Activated T-helper 1 cell treated with anti-CD3 and anti-CD28 coated beads, Interleukin-12 subunit alpha, Interleukin-12 subunit beta, Interleukin-2, Interleukin-4 antibody, amounts not matched to agents 30 ng/mL and 10 ng/mL and 1 ng/mL, durations not matched to agents 14 hours and 24 hours and 36 hours (primary cell): ENCODE data around the gene TRIM8. TPM values are rescaled to one million over a fixed set of nuclear protein-coding genes. Genes with fewer than 3 reads are reported as not detected.
"Not testable (repeated sequence)": the region's sequence is repeated elsewhere in the genome, so short reads cannot be mapped to it uniquely, and the experiment has no call there.

Experiments used
- DNase-seq: peaks from one replicate; pipeline ENCODE4 v3.0.0; 2021; ENCODE audit warnings: low spot score
- H3K27ac Mint-ChIP-seq: one replicate; pipeline ENCODE4 v1.8.0; 2021; ENCODE audit warnings: mild to moderate bottlenecking, mixed read lengths
- H3K27me3 Mint-ChIP-seq: one replicate; pipeline ENCODE4 v1.8.0; 2022; ENCODE audit warnings: mild to moderate bottlenecking, moderate library complexity, mixed read lengths; ENCODE audit not compliant: insufficient read depth
- H3K36me3 Mint-ChIP-seq: one replicate; pipeline ENCODE4 v1.8.0; 2021; ENCODE audit warnings: low read depth, mixed read lengths
- H3K4me1 Mint-ChIP-seq: one replicate; pipeline ENCODE4 v1.8.0; 2021; ENCODE audit warnings: low read depth, mixed read lengths
- H3K4me3 Mint-ChIP-seq: one replicate; pipeline ENCODE4 v1.8.0; 2021; ENCODE audit warnings: mild to moderate bottlenecking, moderate library complexity, mixed read lengths
- H3K9me3 Mint-ChIP-seq: one replicate; pipeline ENCODE4 v1.8.0; 2021; ENCODE audit warnings: mixed read lengths
- intact Hi-C: fragments of 100-400 bp; cut with micrococcal nuclease; formaldehyde crosslinking; loops from one replicate; pipeline ENCODE4 v1.15.1; 2024
- total RNA-seq: library from RNA; stranded (reverse); gene quantifications from 2 replicates; pipeline ENCODE4 v1.2.3, GENCODE V29; 2022

Gene TRIM8
- total RNA-seq, 1 donor from 2014 or later, result 111 TPM

- Mint-ChIP-seq H3K27me3 (no peaks in the 10 kb centered on the region), H3K27ac (no peak overlapping the region), H3K4me3 (no peak overlapping the region), H3K9me3 (no peaks in the 10 kb centered on the region), H3K36me3 (peaks cover 5% of the 10 kb centered on the region), H3K4me1 (peaks cover 25% of the 10 kb centered on the region)
- intact Hi-C loops, result loop anchor here (2.0 kb wide), 2 partner anchors 37 to 67 kb away; partner anchors contain the start of gene WBP1L
- no peak for DNase-seq
These were observed 31.6 kb downstream of the TRIM8 start for GRCh38 chr10:102675666-102676533.

DNA sequence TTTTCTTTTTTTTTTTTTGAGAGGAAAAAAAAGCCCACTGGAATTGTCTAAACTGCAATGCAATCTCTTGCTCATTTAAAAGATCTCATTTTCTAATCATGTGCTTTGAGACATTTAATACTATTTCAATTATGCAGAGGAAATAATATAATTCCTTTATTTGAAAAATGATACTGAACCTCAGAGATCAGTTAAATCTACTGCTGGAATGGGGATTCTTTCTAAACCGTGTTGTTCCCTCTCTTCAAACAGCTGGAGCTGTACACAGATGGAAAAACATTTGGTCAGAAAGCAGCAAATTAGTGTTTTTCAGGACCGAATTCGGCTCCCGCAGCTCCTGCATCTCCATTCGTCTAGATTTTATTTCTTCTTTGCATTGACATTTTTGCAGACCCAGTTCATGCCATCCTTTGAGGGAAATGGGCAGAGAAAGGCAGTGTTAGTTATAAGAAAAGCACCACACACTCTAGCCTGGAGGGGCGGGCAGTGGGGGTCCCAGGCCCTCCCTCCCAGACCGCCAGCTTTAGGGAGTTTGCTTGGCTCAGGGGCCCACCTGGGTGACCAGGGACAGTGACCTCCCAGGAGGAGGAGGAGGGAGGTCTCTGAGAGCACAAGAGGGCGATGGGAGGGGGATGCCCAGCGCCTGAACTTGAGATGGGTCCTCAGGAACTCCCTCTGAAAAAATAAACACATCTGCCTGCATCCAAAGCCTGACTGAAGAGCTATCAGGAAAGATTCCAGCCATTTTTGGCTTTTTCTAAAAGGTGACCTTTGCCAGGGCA lies 32.4 kb downstream of the TRIM8 start:
- H3K9me3 Mint-ChIP-seq, result no peaks in the 10 kb centered on the region
- no peaks in the 10 kb centered on the region for H3K27me3 Mint-ChIP-seq
- peaks cover 5% of the 10 kb centered on the region for H3K36me3 Mint-ChIP-seq
- no peak overlapping the region for H3K4me3 Mint-ChIP-seq
- peaks cover 30% of the 10 kb centered on the region for H3K4me1 Mint-ChIP-seq
- no peak for DNase-seq
- H3K27ac Mint-ChIP-seq, result no peak overlapping the region
- intact Hi-C loops, result no loop called here

DNA sequence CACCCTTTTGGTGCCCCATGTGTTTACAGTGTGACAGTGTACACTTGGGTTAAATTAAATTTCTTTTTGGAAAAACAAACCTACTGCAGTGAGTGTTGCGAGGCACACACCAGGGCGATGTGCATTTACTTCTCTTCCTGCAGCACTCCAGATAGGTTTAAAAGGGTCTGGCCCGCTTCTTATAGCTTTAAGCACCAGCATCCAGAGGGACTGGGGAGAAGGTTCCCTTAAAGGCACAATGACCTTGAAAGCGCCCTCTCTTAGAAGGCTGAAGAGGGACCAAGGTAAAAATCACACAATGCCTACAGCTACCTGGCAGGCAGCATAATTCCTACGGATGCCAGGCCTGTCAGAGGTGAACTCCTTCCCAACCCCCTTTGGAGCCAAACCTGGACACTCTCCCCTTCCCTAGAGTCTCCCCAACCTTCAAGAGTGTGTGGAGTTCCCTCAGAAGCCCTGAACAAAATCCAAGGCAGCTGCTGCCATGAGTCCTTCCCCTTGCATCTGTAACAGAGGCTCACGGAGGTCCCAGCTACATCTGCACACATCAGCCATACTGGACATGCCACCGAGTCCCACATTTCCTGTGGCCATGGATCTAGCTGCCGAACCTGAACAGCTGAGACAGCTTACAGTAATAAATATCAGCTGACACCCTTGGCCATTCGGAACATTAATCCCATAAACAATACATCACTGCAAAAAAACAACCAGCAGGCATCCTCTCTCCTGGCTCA lies 33.2 kb downstream of the TRIM8 start:
- peaks cover 38% of the 10 kb centered on the region for H3K4me1 Mint-ChIP-seq
- DNase-seq, result no peak
- H3K36me3 Mint-ChIP-seq, result peaks cover 8% of the 10 kb centered on the region
- peak overlapping the region; percentile 18 for H3K27ac Mint-ChIP-seq
- H3K9me3 Mint-ChIP-seq, result no peaks in the 10 kb centered on the region
- H3K4me3 Mint-ChIP-seq, result no peak overlapping the region
- H3K27me3 Mint-ChIP-seq, result no peaks in the 10 kb centered on the region
- intact Hi-C loops, result no loop called here

- peak overlapping the region; percentile 18 for H3K27ac Mint-ChIP-seq
- H3K9me3 Mint-ChIP-seq, result no peaks in the 10 kb centered on the region
- peaks cover 38% of the 10 kb centered on the region for H3K4me1 Mint-ChIP-seq
- H3K27me3 Mint-ChIP-seq, result no peaks in the 10 kb centered on the region
- intact Hi-C loops, result no loop called here
- peaks cover 8% of the 10 kb centered on the region for H3K36me3 Mint-ChIP-seq
- no peak overlapping the region for H3K4me3 Mint-ChIP-seq
- DNase-seq, result no peak
These were observed 33.8 kb downstream of the TRIM8 start for GRCh38 chr10:102678068-102678400.

DNA sequence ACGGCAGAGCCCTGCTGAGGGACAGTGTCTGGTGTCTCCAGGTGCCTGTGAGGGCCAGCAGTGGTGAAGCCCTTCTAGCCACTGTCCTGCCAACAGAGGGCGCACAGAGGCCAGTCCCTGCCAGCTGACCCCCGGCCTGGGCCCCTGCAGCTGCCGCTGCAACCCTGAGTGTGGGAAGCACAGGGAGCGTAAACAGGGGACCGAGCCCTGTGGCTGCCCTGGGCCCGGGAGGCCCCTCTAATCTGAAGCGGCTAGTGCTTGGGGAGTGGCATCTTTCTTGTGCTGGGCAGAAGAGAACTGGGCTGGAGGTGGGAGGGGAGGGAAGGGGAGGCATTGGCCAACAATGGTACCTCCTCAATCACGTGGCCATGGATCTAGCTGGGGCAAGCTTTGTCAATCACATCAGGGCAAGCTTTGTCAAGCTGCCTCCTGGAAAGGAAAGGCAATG lies 34.6 kb downstream of the TRIM8 start:
- peaks cover 9% of the 10 kb centered on the region for H3K36me3 Mint-ChIP-seq
- no peak overlapping the region for H3K4me3 Mint-ChIP-seq
- DNase-seq, result no peak
- no peak overlapping the region for H3K27ac Mint-ChIP-seq
- H3K27me3 Mint-ChIP-seq, result no peaks in the 10 kb centered on the region
- intact Hi-C loops, result no loop called here
- H3K9me3 Mint-ChIP-seq, result no peaks in the 10 kb centered on the region
- peaks cover 34% of the 10 kb centered on the region for H3K4me1 Mint-ChIP-seq

GRCh38 chr10:102679596-102679995 lies 35.3 kb downstream of the TRIM8 start:
- Mint-ChIP-seq H3K4me3 (no peak overlapping the region), H3K36me3 (peaks cover 8% of the 10 kb centered on the region), H3K9me3 (no peaks in the 10 kb centered on the region), H3K4me1 (peaks cover 26% of the 10 kb centered on the region), H3K27me3 (no peaks in the 10 kb centered on the region), H3K27ac (no peak overlapping the region)
- no peak for DNase-seq
- intact Hi-C loops, result no loop called here

GRCh38 chr10:102681696-102682095 lies 37.4 kb downstream of the TRIM8 start:
- Mint-ChIP-seq H3K36me3 (peaks cover 13% of the 10 kb centered on the region), H3K27ac (no peak overlapping the region), H3K4me3 (no peak overlapping the region), H3K27me3 (no peaks in the 10 kb centered on the region), H3K4me1 (peaks cover 14% of the 10 kb centered on the region), H3K9me3 (no peaks in the 10 kb centered on the region)
- DNase-seq, result no peak
- intact Hi-C loops, result no loop called here

- H3K36me3 Mint-ChIP-seq, result peaks cover 13% of the 10 kb centered on the region
These were observed 38.1 kb downstream of the TRIM8 start for GRCh38 chr10:102682416-102682815.

GRCh38 chr10:102682981-102683380 lies 38.7 kb downstream of the TRIM8 start:
- DNase-seq, result no peak

More at GRCh38 chr10:102682416-102682815, 38.1 kb downstream of the TRIM8 start:
- intact Hi-C loops, result no loop called here
- H3K27ac Mint-ChIP-seq, result no peak overlapping the region
- no peaks in the 10 kb centered on the region for H3K9me3 Mint-ChIP-seq
- no peaks in the 10 kb centered on the region for H3K27me3 Mint-ChIP-seq
- no peak for DNase-seq
- peaks cover 14% of the 10 kb centered on the region for H3K4me1 Mint-ChIP-seq
- H3K4me3 Mint-ChIP-seq, result no peak overlapping the region

DNA sequence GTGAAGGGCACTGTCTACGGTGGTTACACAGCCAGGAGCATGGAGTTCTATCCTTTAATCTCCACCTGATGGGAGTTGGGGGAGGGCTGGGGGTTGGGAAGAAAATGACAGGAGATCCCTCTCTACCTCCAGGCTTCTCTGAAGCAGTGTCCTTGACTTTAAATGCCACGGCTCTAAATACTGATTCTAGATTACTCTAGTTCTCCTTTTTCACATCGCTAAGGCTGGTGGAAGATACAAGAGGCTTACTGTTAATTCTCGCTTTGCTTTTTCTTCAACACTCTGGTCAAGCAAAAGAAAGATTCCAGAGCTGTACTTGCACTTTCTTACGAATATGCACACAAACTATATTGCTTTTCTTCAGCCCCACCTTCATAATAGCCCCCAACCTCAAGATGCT lies 39.5 kb downstream of the TRIM8 start:
- intact Hi-C loops, result no loop called here
- Mint-ChIP-seq H3K9me3 (no peaks in the 10 kb centered on the region), H3K4me3 (no peak overlapping the region), H3K4me1 (peaks cover 14% of the 10 kb centered on the region), H3K27me3 (no peaks in the 10 kb centered on the region), H3K36me3 (peaks cover 13% of the 10 kb centered on the region), H3K27ac (no peak overlapping the region)
- DNase-seq, result no peak

More at GRCh38 chr10:102682981-102683380, 38.7 kb downstream of the TRIM8 start:
- no peaks in the 10 kb centered on the region for H3K27me3 Mint-ChIP-seq
- peaks cover 14% of the 10 kb centered on the region for H3K4me1 Mint-ChIP-seq
- H3K36me3 Mint-ChIP-seq, result peaks cover 13% of the 10 kb centered on the region
- H3K9me3 Mint-ChIP-seq, result no peaks in the 10 kb centered on the region
- intact Hi-C loops, result no loop called here
- H3K4me3 Mint-ChIP-seq, result no peak overlapping the region
- H3K27ac Mint-ChIP-seq, result no peak overlapping the region

DNA sequence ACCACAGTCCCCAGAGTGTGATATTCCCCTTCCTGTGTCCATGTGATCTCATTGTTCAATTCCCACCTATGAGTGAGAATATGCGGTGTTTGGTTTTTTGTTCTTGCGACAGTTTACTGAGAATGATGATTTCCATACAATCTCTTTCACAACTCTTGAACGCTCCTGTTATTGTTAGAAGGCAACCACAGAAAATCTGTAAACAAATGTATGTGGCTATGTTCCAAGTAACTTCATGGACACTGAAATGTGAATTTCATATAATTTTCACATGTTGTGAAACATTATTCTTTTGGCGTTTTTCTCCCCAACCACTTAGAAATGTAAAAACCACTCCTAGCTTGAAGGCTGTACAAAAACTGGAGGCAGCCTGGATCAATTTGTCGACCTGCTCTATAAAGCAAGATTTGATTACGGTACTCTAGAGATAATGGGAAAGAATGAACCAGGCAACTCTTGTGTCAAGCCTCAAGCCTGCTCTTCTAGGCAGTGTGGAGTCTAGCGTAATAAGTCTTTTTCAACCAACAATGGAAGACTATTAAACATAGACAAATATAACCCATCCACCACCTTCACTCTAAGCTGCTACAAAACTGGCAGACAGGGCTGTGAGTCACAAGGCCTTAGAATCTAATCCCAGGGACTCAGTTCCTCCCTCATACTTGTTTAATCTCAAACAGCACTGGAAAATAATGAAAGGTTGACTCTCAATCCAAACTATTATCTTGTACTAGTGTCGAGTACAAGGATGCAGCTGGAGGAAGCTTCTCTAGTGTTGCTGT lies 47.2 kb downstream of the TRIM8 start:
- Mint-ChIP-seq H3K27me3 (no peaks in the 10 kb centered on the region), H3K9me3 (no peaks in the 10 kb centered on the region), H3K36me3 (peaks cover 2% of the 10 kb centered on the region), H3K4me1 (no peaks in the 10 kb centered on the region), H3K27ac (no peak overlapping the region), H3K4me3 (no peak overlapping the region)
- no peak for DNase-seq
- intact Hi-C loops, result no loop called here

DNA sequence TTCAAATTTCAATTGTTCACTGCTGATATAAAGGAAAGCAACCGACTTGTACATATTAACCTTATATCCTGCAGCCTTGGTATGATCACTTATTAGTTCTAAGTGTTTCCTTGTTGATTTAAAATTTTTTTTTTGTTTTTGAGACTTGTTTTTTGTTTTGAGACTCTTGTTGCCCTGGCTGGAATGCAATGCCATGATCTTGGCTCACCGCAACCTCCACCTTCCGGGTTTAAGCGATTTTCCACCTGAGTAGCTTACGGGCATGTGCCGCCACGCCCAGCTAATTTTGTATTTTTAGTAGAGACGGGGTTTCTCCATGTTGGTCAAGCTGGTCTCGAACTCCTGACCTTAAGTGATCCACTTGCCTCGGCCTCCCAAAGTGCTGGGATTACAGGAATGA lies 51.1 kb downstream of the TRIM8 start:
- H3K27me3 Mint-ChIP-seq, intact Hi-C loops, H3K4me1 Mint-ChIP-seq, H3K27ac Mint-ChIP-seq, DNase-seq, H3K4me3 Mint-ChIP-seq, H3K9me3 Mint-ChIP-seq: not testable (repeated sequence)
- H3K36me3 Mint-ChIP-seq, result peaks cover 22% of the 10 kb centered on the region
